H1 (cell line): ENCODE measurements around the gene R3HDM4. TPM values are rescaled to one million over a fixed set of nuclear protein-coding genes. Genes with fewer than 3 reads are reported as not detected.

Experiments
- CTCF ChIA-PET: fragments of 300-600 bp; sonication (Branson Sonifier 250); formaldehyde crosslinking; loops from one replicate; lab custom pipeline; 2021; ENCODE audit not compliant: partially characterized antibody; lab: Charles Lee
- POLR2A ChIA-PET: fragments of 300-600 bp; sonication (Branson Sonifier 250); formaldehyde crosslinking; loops from one replicate; lab custom pipeline; 2021; ENCODE audit warnings: inconsistent platforms; ENCODE audit not compliant: partially characterized antibody; lab: Charles Lee
- DNase-seq, 2 experiments: peaks; one replicate each; pipeline versions ENCODE4 v3.0.0 to v3.0.0-alpha.2; 2010 to 2022; ENCODE audit warnings: low spot score in 2 of 2, low read depth in 1 of 2, mixed read lengths in 1 of 2
- FAIRE-seq: peaks from 2 replicates; lab custom pipeline; 2011; peaks lifted over from hg19 to GRCh38; lab: Jason Lieb, UNC
- H2AFZ ChIP-seq: 2 replicates; pipeline ENCODE4 v1.8.1; 2012; ENCODE audit warnings: low read length, inconsistent platforms
- H2AK5ac ChIP-seq: 2 replicates; pipeline ENCODE4 v1.6.1; 2013; ENCODE audit warnings: low read depth, low read length
- H2BK120ac ChIP-seq: replicated peaks from 2 replicates; pipeline ENCODE3; 2013; ENCODE audit warnings: low read depth, low read length, inconsistent platforms
- H2BK12ac ChIP-seq: 2 replicates; pipeline ENCODE4 v1.6.1; 2013; ENCODE audit warnings: low read depth, low read length
- H2BK15ac ChIP-seq: 2 replicates; pipeline ENCODE4 v1.6.1; 2013; ENCODE audit warnings: low read length
- H2BK20ac ChIP-seq: 2 replicates; pipeline ENCODE4 v1.6.1; 2013; ENCODE audit warnings: low read length
- H2BK5ac ChIP-seq: 2 replicates; pipeline ENCODE4 v1.6.1; 2013; ENCODE audit warnings: low read depth, low read length
- H3K14ac ChIP-seq: 2 replicates; pipeline ENCODE4 v1.6.1; 2013; ENCODE audit warnings: inconsistent platforms; ENCODE audit not compliant: insufficient read length
- H3K18ac ChIP-seq: 2 replicates; pipeline ENCODE4 v1.6.1; 2013; ENCODE audit warnings: low read length; ENCODE audit errors: extremely low read depth
- H3K23ac ChIP-seq: 2 replicates; pipeline ENCODE4 v1.6.1; 2013; ENCODE audit warnings: inconsistent platforms; ENCODE audit not compliant: insufficient read length
- H3K23me2 ChIP-seq: 2 replicates; pipeline ENCODE4 v1.6.1; 2013; ENCODE audit warnings: low read depth, low read length
- H3K27ac ChIP-seq: 2 replicates; pipeline ENCODE4 v1.6.1; 2011; ENCODE audit warnings: low read depth, low read length, inconsistent platforms
- H3K27me3 ChIP-seq, 4 experiments: replicated peaks in 1 of 4; 1 replicate in 1 of 4; 2 replicates in 3 of 4; pipeline versions ENCODE4 v1.6.1 to v1.8.1; 2011 to 2013; ENCODE audit warnings: low read length in 3 of 4, mild to moderate bottlenecking in 3 of 4, inconsistent platforms in 2 of 4, mixed read lengths in 2 of 4, moderate library complexity in 1 of 4; ENCODE audit not compliant: control insufficient read depth in 3 of 4, insufficient read depth in 3 of 4; ENCODE audit errors: extremely low read depth in 1 of 4
- H3K36me3 ChIP-seq, 4 experiments: 2 replicates each; pipeline versions ENCODE4 v1.6.1 to v1.8.1; 2011 to 2013; ENCODE audit warnings: mild to moderate bottlenecking in 4 of 4, low read length in 3 of 4, moderate library complexity in 2 of 4, control low read depth in 1 of 4, inconsistent platforms in 1 of 4; ENCODE audit not compliant: insufficient read depth in 4 of 4, control insufficient read depth in 2 of 4
- H3K4ac ChIP-seq: replicated peaks from 2 replicates; pipeline ENCODE3; 2013; ENCODE audit warnings: low read length, low read depth, mixed read lengths, inconsistent platforms; ENCODE audit not compliant: insufficient read length
- H3K4me1 ChIP-seq, 4 experiments: replicated peaks in 1 of 4; 1 replicate in 1 of 4; 2 replicates in 3 of 4; pipeline versions ENCODE4 v1.6.1 to v1.8.1; 2011 to 2013; ENCODE audit warnings: low read length in 3 of 4, inconsistent platforms in 2 of 4, mixed read lengths in 1 of 4; ENCODE audit not compliant: insufficient read depth in 4 of 4, control insufficient read depth in 3 of 4
- H3K4me2 ChIP-seq, 2 experiments: 2 replicates each; pipeline versions ENCODE4 v1.6.1 to v1.8.1; 2011 to 2013; ENCODE audit warnings: low read depth in 2 of 2, low read length in 2 of 2, control low read depth in 1 of 2, inconsistent platforms in 1 of 2, mild to moderate bottlenecking in 1 of 2; ENCODE audit not compliant: insufficient read depth in 1 of 2
- H3K4me3 ChIP-seq, 4 experiments: fragments of 200-600, 300-600 bp in 1 of 4; sonication (generic), shearing (Covaris generic), sonication (Bioruptor Twin) in 1 of 4; 2 replicates each; pipeline versions ENCODE4 v1.5.1 to v1.8.1; 2011 to 2016; ENCODE audit warnings: low read length in 4 of 4, low read depth in 3 of 4, control low read depth in 2 of 4, inconsistent platforms in 2 of 4, mild to moderate bottlenecking in 2 of 4, mixed read lengths in 1 of 4, moderate library complexity in 1 of 4; ENCODE audit not compliant: insufficient read depth in 2 of 4; ENCODE audit errors: extremely low read depth in 1 of 4
- H3K56ac ChIP-seq: replicated peaks from 2 replicates; pipeline ENCODE3; 2013; ENCODE audit warnings: low read depth, mild to moderate bottlenecking, mixed read lengths, low read length, inconsistent platforms; ENCODE audit not compliant: insufficient read length
- H3K79me1 ChIP-seq: 2 replicates; pipeline ENCODE4 v1.6.1; 2013; ENCODE audit warnings: low read depth, low read length, control low read depth
- H3K79me2 ChIP-seq, 2 experiments: 2 replicates each; pipeline versions ENCODE4 v1.6.1 to v1.8.1; 2012 to 2013; ENCODE audit warnings: low read length in 2 of 2, mild to moderate bottlenecking in 2 of 2, inconsistent platforms in 1 of 2; ENCODE audit not compliant: insufficient read depth in 2 of 2, control insufficient read depth in 1 of 2
- H3K9ac ChIP-seq, 4 experiments: replicated peaks in 1 of 4; 1 replicate in 1 of 4; 2 replicates in 3 of 4; pipeline versions ENCODE4 v1.6.1 to v1.8.1; 2011 to 2013; ENCODE audit warnings: low read depth in 3 of 4, low read length in 3 of 4, control low read depth in 2 of 4, mild to moderate bottlenecking in 2 of 4, moderate library complexity in 2 of 4, inconsistent platforms in 1 of 4; ENCODE audit errors: extremely low read depth in 1 of 4
- H3K9me3 ChIP-seq, 2 experiments: 2 replicates each; pipeline versions ENCODE4 v1.6.1 to v1.8.1; 2012 to 2013; ENCODE audit warnings: mild to moderate bottlenecking in 2 of 2, moderate library complexity in 2 of 2, control low read depth in 1 of 2, inconsistent platforms in 1 of 2, low read depth in 1 of 2, low read length in 1 of 2, mixed read lengths in 1 of 2; ENCODE audit not compliant: insufficient read depth in 2 of 2
- H4K20me1 ChIP-seq, 2 experiments: replicated peaks in 1 of 2; 2 replicates each; pipeline versions ENCODE3 to v1.8.1; 2011 to 2013; ENCODE audit warnings: inconsistent platforms in 2 of 2, low read length in 2 of 2, mild to moderate bottlenecking in 1 of 2; ENCODE audit not compliant: insufficient read depth in 2 of 2, control insufficient read depth in 1 of 2
- H4K5ac ChIP-seq: 2 replicates; pipeline ENCODE4 v1.6.1; 2013; ENCODE audit warnings: low read length, low read depth, mixed read lengths, inconsistent platforms; ENCODE audit not compliant: insufficient read length
- H4K8ac ChIP-seq: 2 replicates; pipeline ENCODE4 v1.8.0; 2013; ENCODE audit warnings: mild to moderate bottlenecking, moderate library complexity, low read length, inconsistent platforms; ENCODE audit not compliant: insufficient read depth; ENCODE audit errors: extremely low read depth
- H4K91ac ChIP-seq: replicated peaks from 2 replicates; pipeline ENCODE3; 2013; ENCODE audit warnings: low read length, mixed read lengths, inconsistent platforms; ENCODE audit not compliant: insufficient read length
- ASH2L ChIP-seq: fragments of 200-600, 300-600 bp; sonication (generic); IDR thresholded peaks from one replicate; pipeline ENCODE4 v1.7.1; 2017; ENCODE audit warnings: low read length
- KDM1A ChIP-seq: fragments of 200-600, 300-600 bp; sonication (generic); IDR thresholded peaks from 2 replicates; pipeline ENCODE4 v1.7.1; 2016; ENCODE audit warnings: mild to moderate bottlenecking, low read length, borderline replicate concordance
- MAX ChIP-seq: IDR thresholded peaks from 2 replicates; pipeline ENCODE4 v1.6.1; 2012; ENCODE audit warnings: inconsistent platforms
- NANOG ChIP-seq: IDR thresholded peaks from 2 replicates; pipeline ENCODE4 v1.6.1; 2011; ENCODE audit warnings: low read length, low read depth, mild to moderate bottlenecking, inconsistent platforms; ENCODE audit not compliant: insufficient read depth, poor library complexity, severe bottlenecking
- NRF1 ChIP-seq: IDR thresholded peaks from 2 replicates; pipeline ENCODE4 v1.6.1; 2011; ENCODE audit warnings: mild to moderate bottlenecking, low read depth, low read length, improper control_type of control experiment
- POLR2AphosphoS5 ChIP-seq: IDR thresholded peaks from 2 replicates; pipeline ENCODE4 v1.6.1; 2011; ENCODE audit warnings: low read depth, low read length
- POU5F1 ChIP-seq: IDR thresholded peaks from 2 replicates; pipeline ENCODE4 v1.6.1; 2011; ENCODE audit warnings: low read depth, mild to moderate bottlenecking, low read length, moderate library complexity
- SIRT6 ChIP-seq: IDR thresholded peaks from one replicate; pipeline ENCODE4 v1.7.1; 2012; ENCODE audit warnings: low read length, inconsistent platforms
- SP1 ChIP-seq: IDR thresholded peaks from 2 replicates; pipeline ENCODE4 v1.6.1; 2011; ENCODE audit warnings: low read depth, low read length
- SP2 ChIP-seq: IDR thresholded peaks from 2 replicates; pipeline ENCODE4 v1.6.1; 2012; ENCODE audit warnings: mild to moderate bottlenecking, low read length, inconsistent platforms
- TCF12 ChIP-seq: IDR thresholded peaks from 2 replicates; pipeline ENCODE4 v1.6.1; 2011; ENCODE audit warnings: low read depth, mild to moderate bottlenecking, low read length
- WGBS, 2 experiments: shearing (Covaris generic) in 1 of 2; methylation state at CpG; one replicate each; pipeline versions ENCODE4 v1.1.6 to v1.1.7; 2013 to 2015; ENCODE audit warnings: low lambda C conversion rate in 2 of 2, mixed read lengths in 2 of 2, inconsistent platforms in 1 of 2, low coverage in 1 of 2, missing lambda C conversion rate in 1 of 2; ENCODE audit not compliant: insufficient replicate concordance in 2 of 2, insufficient coverage in 1 of 2, insufficient read length in 1 of 2; ENCODE audit errors: extremely low coverage in 1 of 2, missing lambda C conversion rate in 1 of 2; 5-methylcytosine and 5-hydroxymethylcytosine counted together
- polyA plus RNA-seq, 7 experiments: library from polyadenylated mRNA; depleted of rRNA in 3 of 7; stranded (reverse) in 5 of 7; unstranded in 2 of 7; fragments of >200 nt in 5 of 7; fragments of 200-250 nt in 2 of 7; gene quantifications; 1 replicate in 5 of 7; 2 replicates in 1 of 7; 4 replicates in 1 of 7; pipeline versions ENCODE4 v1.2.1 to v1.2.3, GENCODE V29; 2011 to 2013; ENCODE audit warnings: missing spikeins in 2 of 7, mixed read lengths in 2 of 7
- total RNA-seq: library from RNA; stranded (reverse); fragmentation: NEBNext Ultra II Directional; extraction: Animal tissue kit (Norgen Biotek cat#: 25700); gene quantifications from 2 replicates; pipeline ENCODE4 v1.2.1, GENCODE V29; 2021
- TF ChIP-seq, protein P1 (sequence below): IDR thresholded peaks from 2 replicates; pipeline ENCODE4 v1.6.1; 2012; ENCODE audit warnings: low read length, inconsistent platforms

Gene R3HDM4
- total and polyA plus RNA-seq, 2 of the 8 experiments (the other 6 are each of a cell fraction or from before 2014, with no cell fraction given), result 76.8 to 102 TPM

- H3K4me3 ChIP-seq, result no peak overlapping the region
- H3K23ac ChIP-seq, result no peak overlapping the region
- ChIA-PET CTCF (interaction anchor here (1.1 kb wide), 1 partner anchor 16 kb away, joined by 3 read pairs; no protein-coding TSS in a partner anchor), POLR2A (interaction anchor here (8.8 kb wide), 1 partner anchor 12 kb away, joined by 82 read pairs; no protein-coding TSS in a partner anchor)
- H3K56ac ChIP-seq, result no peak overlapping the region
- no peak overlapping the region for H2BK120ac ChIP-seq
- peaks cover 0 to 15% (median 10%) of the 10 kb centered on the region in 4 experiments; a peak in 4 of 8 replicates for H3K36me3 ChIP-seq
- no peak overlapping the region for H4K5ac ChIP-seq
- no peak overlapping the region for H2AFZ ChIP-seq
- H3K9ac ChIP-seq, result no peak overlapping the region
- H3K27me3 ChIP-seq, result no peaks in the 10 kb centered on the region
- H2BK12ac ChIP-seq, result no peak overlapping the region
- H3K14ac ChIP-seq, result no peak overlapping the region
- H3K23me2 ChIP-seq, result peaks cover 3% of the 10 kb centered on the region; the same call in 1 of the 2 replicates
- H2BK20ac ChIP-seq, result no peak overlapping the region
- H4K91ac ChIP-seq, result no peak overlapping the region
- H3K79me1 ChIP-seq, result peaks cover 7% of the 10 kb centered on the region
- no peak overlapping the region for H2BK5ac ChIP-seq
- H3K4me1 ChIP-seq, result peaks cover 0 to 2% (median 0%) of the 10 kb centered on the region in 4 experiments; a peak in 2 of 7 replicates
- FAIRE-seq (no peak), DNase-seq (no peak)
- no peak overlapping the region for H3K18ac ChIP-seq
- no peak overlapping the region for H4K8ac ChIP-seq
- H4K20me1 ChIP-seq, result peaks cover 5 to 13% of the 10 kb centered on the region in 2 experiments
- H3K27ac ChIP-seq, result no peak overlapping the region
- no peaks in the 10 kb centered on the region for H3K9me3 ChIP-seq
- H3K79me2 ChIP-seq, result no peaks in the 10 kb centered on the region; a peak in 1 of 4 replicates
- WGBS, 2 experiments, result 94% methylated on average over 25 of the region's 26 CpGs; no CpG with 5 or more reads in 1 of the 2 experiments
- H2BK15ac ChIP-seq, result no peak overlapping the region
- H3K4ac ChIP-seq, result no peak overlapping the region
- H2AK5ac ChIP-seq, result no peak overlapping the region
- H3K4me2 ChIP-seq, result no peak overlapping the region
- TF ChIP-seq POU5F1 (no peak), SP2 (no peak), POLR2AphosphoS5 (no peak), NRF1 (no peak), SIRT6 (no peak), SP1 (no peak), MAX (no peak), NANOG (no peak), KDM1A (no peak), ASH2L (no peak), TCF12 (no peak)
- TF ChIP-seq, protein P1, sequence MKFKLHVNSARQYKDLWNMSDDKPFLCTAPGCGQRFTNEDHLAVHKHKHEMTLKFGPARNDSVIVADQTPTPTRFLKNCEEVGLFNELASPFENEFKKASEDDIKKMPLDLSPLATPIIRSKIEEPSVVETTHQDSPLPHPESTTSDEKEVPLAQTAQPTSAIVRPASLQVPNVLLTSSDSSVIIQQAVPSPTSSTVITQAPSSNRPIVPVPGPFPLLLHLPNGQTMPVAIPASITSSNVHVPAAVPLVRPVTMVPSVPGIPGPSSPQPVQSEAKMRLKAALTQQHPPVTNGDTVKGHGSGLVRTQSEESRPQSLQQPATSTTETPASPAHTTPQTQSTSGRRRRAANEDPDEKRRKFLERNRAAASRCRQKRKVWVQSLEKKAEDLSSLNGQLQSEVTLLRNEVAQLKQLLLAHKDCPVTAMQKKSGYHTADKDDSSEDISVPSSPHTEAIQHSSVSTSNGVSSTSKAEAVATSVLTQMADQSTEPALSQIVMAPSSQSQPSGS, result no peak
Observed at GRCh38 chr19:889662-890295, 23.2 kb downstream of the R3HDM4 start.
